Keratinocyte (primary cell): Measurements from ENCODE around the gene SASH1.

ENCODE experiments used
- CTCF ChIP-seq, 3 experiments: IDR thresholded peaks in 1 of 3; conservative IDR thresholded peaks in 1 of 3; optimal IDR thresholded peaks in 1 of 3; 2 replicates in 2 of 3; 3 replicates in 1 of 3; pipeline versions ENCODE3 to v1.5.1; 2011; ENCODE audit warnings: low read length in 3 of 3, mild to moderate bottlenecking in 3 of 3, moderate library complexity in 2 of 3, control low read depth in 1 of 3, inconsistent platforms in 1 of 3; ENCODE audit not compliant: insufficient read depth in 2 of 3; ENCODE audit errors: extremely low read depth in 1 of 3
- EZH2 ChIP-seq: IDR thresholded peaks from one replicate; pipeline ENCODE4 v1.6.1; 2012; ENCODE audit warnings: inconsistent platforms, mild to moderate bottlenecking, low read length, moderate library complexity

GRCh38 chr6:148395583-148396101 lies 53.0 kb downstream of the SASH1 start:
- TF ChIP-seq CTCF (optimal IDR thresholded peaks at IDR 0.05 in 1 of 3, IDR thresholded peaks at IDR 0.05 in 1 of 3, conservative IDR thresholded peaks at IDR 0.05 in 1 of 3; ENCODE audit: extremely low read depth in 1 of 3, insufficient read depth in 2 of 3, low read length in 3 of 3) (no peak), EZH2 (no peak)
